Activated T-cell treated with anti-CD3 and anti-CD28 coated beads, Interleukin-2, amount 50 U/mL, for 1 hour (primary cell): ENCODE data around the gene LRRC15.

Experiments used
- DNase-seq: peaks from one replicate; pipeline ENCODE4 v3.0.0-alpha.2; 2020

Gene LRRC15

GRCh38 chr3:194355379-194355778 lies 14.2 kb downstream of the LRRC15 start:
- no peak for DNase-seq

- no peak for DNase-seq
Measured at GRCh38 chr3:194354315-194354714, 15.2 kb downstream of the LRRC15 start.

- DNase-seq: no peak
Measured at GRCh38 chr3:194352667-194353246, 16.8 kb downstream of the LRRC15 start.

GRCh38 chr3:194351952-194352536 lies 17.5 kb downstream of the LRRC15 start:
- DNase-seq: no peak

- DNase-seq: no peak
Measured at GRCh38 chr3:194351080-194351672, 18.4 kb downstream of the LRRC15 start, which contains the start of gene CPN2. Gene CPN2 (minus strand): TSS chr3:194351328. CDS start chr3:194342702, 8,626 bp downstream.

GRCh38 chr3:194350726-194351071 lies 18.8 kb downstream of the LRRC15 start:
- no peak for DNase-seq

- no peak for DNase-seq
Measured at GRCh38 chr3:194348354-194348753, 21.2 kb downstream of the LRRC15 start.

GRCh38 chr3:194346621-194347020 lies 22.9 kb downstream of the LRRC15 start:
- DNase-seq: no peak

- no peak for DNase-seq
Measured at GRCh38 chr3:194346035-194346434, 23.5 kb downstream of the LRRC15 start.

GRCh38 chr3:194344012-194344411 lies 25.5 kb downstream of the LRRC15 start:
- DNase-seq: peak; percentile 76

- no peak for DNase-seq
Measured at GRCh38 chr3:194343561-194343893, 26.0 kb downstream of the LRRC15 start.

GRCh38 chr3:194342861-194343560 lies 26.5 kb downstream of the LRRC15 start:
- no peak for DNase-seq

- no peak for DNase-seq
Measured at GRCh38 chr3:194340757-194341400, 28.7 kb downstream of the LRRC15 start.

- DNase-seq: no peak
Measured at GRCh38 chr3:194339840-194340239, 29.7 kb downstream of the LRRC15 start.

- no peak for DNase-seq
Measured at GRCh38 chr3:194339356-194339755, 30.2 kb downstream of the LRRC15 start.

- no peak for DNase-seq
Measured at GRCh38 chr3:194337965-194338753, 31.4 kb downstream of the LRRC15 start.

- no peak for DNase-seq
Measured at GRCh38 chr3:194336601-194337355, 32.8 kb downstream of the LRRC15 start.

- no peak for DNase-seq
Measured at GRCh38 chr3:194333981-194334320, 35.6 kb downstream of the LRRC15 start.

- DNase-seq: peak; percentile 93
Measured at GRCh38 chr3:194333212-194333980, 36.1 kb downstream of the LRRC15 start.

- no peak for DNase-seq
Measured at GRCh38 chr3:194332858-194333211, 36.7 kb downstream of the LRRC15 start.

GRCh38 chr3:194330579-194330978 lies 39.0 kb downstream of the LRRC15 start:
- DNase-seq: no peak
